KOPT-K1 (cell line): ENCODE data around the gene PITPNM1.
"Not testable (repeated sequence)": the region's sequence is repeated elsewhere in the genome, so short reads cannot be mapped to it uniquely, and the experiment has no call there.

Source experiments
- H3K27ac ChIP-seq: fragments of 200-600 bp; sonication (generic); 2 replicates; pipeline ENCODE4 v1.5.1; 2016; ENCODE audit warnings: antibody characterized with exemption, mild to moderate bottlenecking, low read depth, low read length; ENCODE audit not compliant: poor library complexity, severe bottlenecking
- H3K36me3 ChIP-seq: fragments of 200-600 bp; sonication (generic); 2 replicates; pipeline ENCODE4 v1.5.1; 2017; ENCODE audit warnings: antibody characterized with exemption, mild to moderate bottlenecking, low read length, moderate library complexity; ENCODE audit not compliant: insufficient read depth
- H3K9me3 ChIP-seq: fragments of 200-600 bp; sonication (generic); 2 replicates; pipeline ENCODE4 v1.5.1; 2017; ENCODE audit warnings: antibody characterized with exemption, low read length, mild to moderate bottlenecking; ENCODE audit not compliant: insufficient read depth, poor library complexity, severe bottlenecking

Gene PITPNM1

GRCh38 chr11:67504950-67505581 is at the start of gene PITPNM1:
TSS of gene PITPNM1 (minus strand) at chr11:67505363. CDS start at chr11:67504180, 1,183 bp downstream.
- Histone ChIP-seq H3K27ac (peak within 1 kb of the TSS; percentile 82), H3K9me3 (no peaks in the 10 kb centered on the region), H3K36me3 (peaks cover 22% of the 10 kb centered on the region)

GRCh38 chr11:67551697-67552096 is 46.5 kb upstream of the PITPNM1 start:
- H3K27ac ChIP-seq, H3K36me3 ChIP-seq: not testable (repeated sequence)
- peaks cover 29% of the 10 kb centered on the region for H3K9me3 ChIP-seq

GRCh38 chr11:67551127-67551526 is 46.0 kb upstream of the PITPNM1 start:
- Histone ChIP-seq H3K9me3 (peaks cover 29% of the 10 kb centered on the region), H3K27ac (no peak overlapping the region), H3K36me3 (no peaks in the 10 kb centered on the region)

GRCh38 chr11:67548555-67549110 is 43.5 kb upstream of the PITPNM1 start:
- peaks cover 29% of the 10 kb centered on the region for H3K9me3 ChIP-seq
- H3K27ac ChIP-seq: no peak overlapping the region
- no peaks in the 10 kb centered on the region for H3K36me3 ChIP-seq

GRCh38 chr11:67548112-67548511 is 42.9 kb upstream of the PITPNM1 start:
- not testable (repeated sequence) for H3K27ac ChIP-seq, H3K36me3 ChIP-seq
- peaks cover 29% of the 10 kb centered on the region for H3K9me3 ChIP-seq

- H3K9me3 ChIP-seq: peaks cover 3% of the 10 kb centered on the region
- no peaks in the 10 kb centered on the region for H3K36me3 ChIP-seq
- H3K27ac ChIP-seq: peak overlapping the region; percentile 22
Measured at GRCh38 chr11:67545280-67545679, 40.1 kb upstream of the PITPNM1 start.

GRCh38 chr11:67544616-67545242 is 39.6 kb upstream of the PITPNM1 start:
- no peaks in the 10 kb centered on the region for H3K36me3 ChIP-seq
- peak overlapping the region; percentile 22 for H3K27ac ChIP-seq
- no peaks in the 10 kb centered on the region for H3K9me3 ChIP-seq

- Histone ChIP-seq H3K36me3 (no peaks in the 10 kb centered on the region), H3K9me3 (no peaks in the 10 kb centered on the region), H3K27ac (no peak overlapping the region)
Measured at GRCh38 chr11:67543585-67543984, 38.4 kb upstream of the PITPNM1 start.

GRCh38 chr11:67542971-67543370 is 37.8 kb upstream of the PITPNM1 start:
- no peaks in the 10 kb centered on the region for H3K36me3 ChIP-seq
- H3K9me3 ChIP-seq: no peaks in the 10 kb centered on the region
- no peak overlapping the region for H3K27ac ChIP-seq

GRCh38 chr11:67542169-67542568 is 37.0 kb upstream of the PITPNM1 start:
- no peak overlapping the region for H3K27ac ChIP-seq
- no peaks in the 10 kb centered on the region for H3K36me3 ChIP-seq
- no peaks in the 10 kb centered on the region for H3K9me3 ChIP-seq

- Histone ChIP-seq H3K36me3 (no peaks in the 10 kb centered on the region), H3K9me3 (peaks cover 6% of the 10 kb centered on the region), H3K27ac (no peak overlapping the region)
Measured at GRCh38 chr11:67541198-67541597, 36.0 kb upstream of the PITPNM1 start.

GRCh38 chr11:67539550-67539949 is 34.4 kb upstream of the PITPNM1 start:
- Histone ChIP-seq H3K36me3 (no peaks in the 10 kb centered on the region), H3K27ac (no peak overlapping the region), H3K9me3 (peaks cover 20% of the 10 kb centered on the region)

- H3K36me3 ChIP-seq: no peaks in the 10 kb centered on the region
- H3K9me3 ChIP-seq: peaks cover 26% of the 10 kb centered on the region
- no peak overlapping the region for H3K27ac ChIP-seq
Measured at GRCh38 chr11:67538823-67539505, 33.8 kb upstream of the PITPNM1 start.

- peaks cover 32% of the 10 kb centered on the region for H3K9me3 ChIP-seq
- no peaks in the 10 kb centered on the region for H3K36me3 ChIP-seq
- no peak overlapping the region for H3K27ac ChIP-seq
Measured at GRCh38 chr11:67538306-67538705, 33.1 kb upstream of the PITPNM1 start.

- peaks cover 44% of the 10 kb centered on the region for H3K9me3 ChIP-seq
- no peak overlapping the region for H3K27ac ChIP-seq
- no peaks in the 10 kb centered on the region for H3K36me3 ChIP-seq
Measured at GRCh38 chr11:67535561-67535960, 30.4 kb upstream of the PITPNM1 start.
